ENCODE results near the gene BLTP2. TPM values are rescaled to one million over a fixed set of nuclear protein-coding genes. Genes with fewer than 3 reads are reported as not detected.

Gene BLTP2
- total and polyA plus RNA-seq, 2 of the 13 experiments (the other 11 are each of a cell fraction or from before 2014, with no cell fraction given) = 66.7 to 80.9 TPM

GRCh38 chr17:28644787-28645575 is at the start of gene BLTP2 (continued):
- no peak for TF ChIP-seq HNF1A (IDR thresholded peaks at IDR 0.05; ENCODE audit: low read depth)
- TF ChIP-seq HNF1A (CRISPR knock-in tag; IDR thresholded peaks at IDR 0.05; ENCODE audit: borderline replicate concordance) = 0 out of 2 replicates have a peak, but pooled peaks have one; percentile 64
- TF ChIP-seq ZNF160 (CRISPR knock-in tag; IDR thresholded peaks at IDR 0.05) = peak; percentile 56; the same call in 1 of the 2 replicates
- TF ChIP-seq ZSCAN25 (CRISPR knock-in tag; IDR thresholded peaks at IDR 0.05) = peak; percentile 17
- TF ChIP-seq POLR2AphosphoS5 (IDR thresholded peaks at IDR 0.05; ENCODE audit: low read depth, low read length) = peak; percentile 76
- TF ChIP-seq ZBTB43 (CRISPR knock-in tag; conservative IDR thresholded peaks at IDR 0.05) = peak; percentile 50; the same call in 1 of the 2 replicates
- TF ChIP-seq ZFP41 (CRISPR knock-in tag; IDR thresholded peaks at IDR 0.05; ENCODE audit: borderline replicate concordance) = no peak
- no peak for TF ChIP-seq MBD4 (IDR thresholded peaks at IDR 0.05; ENCODE audit: borderline replicate concordance, low read length)
- TF ChIP-seq ASH2L (IDR thresholded peaks at IDR 0.05; ENCODE audit: insufficient read length, low read depth, low read length) = peak; percentile 77
- no peak for TF ChIP-seq PAX8 (CRISPR knock-in tag; IDR thresholded peaks at IDR 0.05; ENCODE audit: borderline replicate concordance)
- TF ChIP-seq FOSL1 (CRISPR knock-in tag; IDR thresholded peaks at IDR 0.05; ENCODE audit: borderline replicate concordance) = no peak
- no peak for TF ChIP-seq ZKSCAN8 (CRISPR knock-in tag; IDR thresholded peaks at IDR 0.05; ENCODE audit: borderline replicate concordance)
- no peak for TF ChIP-seq ZKSCAN1 (IDR thresholded peaks at IDR 0.05; ENCODE audit: low read length)
- TF ChIP-seq ZNF792 (CRISPR knock-in tag; IDR thresholded peaks at IDR 0.05) = 0 out of 2 replicates have a peak, but pooled peaks have one; percentile 18
- 0 out of 2 replicates have a peak, but pooled peaks have one; percentile 53 for TF ChIP-seq JUN (CRISPR knock-in tag; IDR thresholded peaks at IDR 0.05)
- TF ChIP-seq THRA (CRISPR knock-in tag; IDR thresholded peaks at IDR 0.05; ENCODE audit: borderline replicate concordance) = peak; percentile 48; the same call in 1 of the 2 replicates
- no peak for TF ChIP-seq RCOR2 (CRISPR knock-in tag; IDR thresholded peaks at IDR 0.05)
- TF ChIP-seq TRIM22 (IDR thresholded peaks at IDR 0.05) = no peak
- TF ChIP-seq CBX2 (IDR thresholded peaks at IDR 0.05; ENCODE audit: low read depth, low read length) = no peak
- TF ChIP-seq CBX2 (CRISPR knock-in tag; IDR thresholded peaks at IDR 0.05; ENCODE audit: low read depth) = no peak
- peak; percentile 67 for TF ChIP-seq ZNF605 (CRISPR knock-in tag; IDR thresholded peaks at IDR 0.05)
- TF ChIP-seq THAP11 (CRISPR knock-in tag; IDR thresholded peaks at IDR 0.05) = peak; percentile 90
- peak; percentile 34; the same call in 1 of the 2 replicates for TF ChIP-seq ZNF232 (CRISPR knock-in tag; IDR thresholded peaks at IDR 0.05; ENCODE audit: borderline replicate concordance)
